NCI-H748 treated with DMSO at 0.1 percent for 48 hours (cell line): ENCODE results near the gene SQSTM1.

ENCODE experiments used
- DNase-seq: peaks from one replicate; lab custom pipeline; 2025; lab: John Stamatoyannopoulos, UW

SQSTM1 gene

GRCh38 chr5:179874136-179874535, 53.4 kb downstream of the SQSTM1 start:
- DNase-seq: no peak

- no peak for DNase-seq
Measured at GRCh38 chr5:179874536-179875292, 54.0 kb downstream of the SQSTM1 start.

- no peak for DNase-seq
Measured at GRCh38 chr5:179875741-179876609, 55.3 kb downstream of the SQSTM1 start.

- DNase-seq: no peak
Measured at GRCh38 chr5:179876610-179876952, 55.9 kb downstream of the SQSTM1 start.

- DNase-seq: no peak
Measured at GRCh38 chr5:179878222-179879002, 57.7 kb downstream of the SQSTM1 start.

GRCh38 chr5:179879003-179879689, 58.4 kb downstream of the SQSTM1 start:
- DNase-seq: no peak

- DNase-seq: no peak
Measured at GRCh38 chr5:179879690-179880010, 58.9 kb downstream of the SQSTM1 start.

GRCh38 chr5:179880066-179880650, 59.5 kb downstream of the SQSTM1 start:
- no peak for DNase-seq

GRCh38 chr5:179880848-179881590, 60.3 kb downstream of the SQSTM1 start:
- no peak for DNase-seq

- no peak for DNase-seq
Measured at GRCh38 chr5:179882338-179882737, 61.6 kb downstream of the SQSTM1 start.

GRCh38 chr5:179883163-179883562, 62.5 kb downstream of the SQSTM1 start:
- no peak for DNase-seq

GRCh38 chr5:179885491-179886090, 64.9 kb downstream of the SQSTM1 start:
- no peak for DNase-seq

- no peak for DNase-seq
Measured at GRCh38 chr5:179886190-179886911, 65.6 kb downstream of the SQSTM1 start.

- DNase-seq: no peak
Measured at GRCh38 chr5:179887095-179887494, 66.4 kb downstream of the SQSTM1 start.
